CD4-positive, alpha-beta T cell (primary cell): ENCODE data around the gene SNAPIN. TPM values are rescaled to one million over a fixed set of nuclear protein-coding genes. Genes with fewer than 3 reads are reported as not detected.

ENCODE experiments used
- ATAC-seq: fragments of 200-7000 bp; cut with Tn5 transposase; one replicate; pipeline ENCODE4 v1.10.0; 2022; ENCODE audit warnings: mild to moderate bottlenecking; ENCODE audit not compliant: poor library complexity
- CTCF ChIA-PET: fragments of 350-600 bp; sonication (Branson Sonifier 250); formaldehyde crosslinking; loops from one replicate; lab custom pipeline; 2021; ENCODE audit warnings: antibody characterized with exemption, inconsistent platforms; lab: Charles Lee
- POLR2A ChIA-PET: fragments of 350-600 bp; sonication (Branson Sonifier 250); formaldehyde crosslinking; loops from one replicate; lab custom pipeline; 2021; ENCODE audit warnings: antibody characterized with exemption, inconsistent platforms; lab: Charles Lee
- DNase-seq, 14 experiments: peaks; one replicate each; pipeline ENCODE4 v3.0.0-alpha.2; 2013 to 2020; ENCODE audit warnings: mixed read lengths in 2 of 14
- H3K27ac ChIP-seq, 2 donors: one replicate each; pipeline versions ENCODE4 v1.5.1 to v1.7.0; 2013; ENCODE audit warnings: low read length in 2 of 2, low read depth in 1 of 2, mild to moderate bottlenecking in 1 of 2
- H3K27me3 ChIP-seq, 2 experiments: 1 replicate in 1 of 2; 2 replicates in 1 of 2; pipeline versions ENCODE4 v1.6.1 to v1.7.0; 2013; ENCODE audit warnings: low read length in 2 of 2, control low read depth in 1 of 2, mild to moderate bottlenecking in 1 of 2, moderate library complexity in 1 of 2; ENCODE audit not compliant: insufficient read depth in 2 of 2, control insufficient read depth in 1 of 2
- H3K36me3 ChIP-seq: one replicate; pipeline ENCODE4 v1.6.1; 2013; ENCODE audit warnings: low read length, control low read depth; ENCODE audit not compliant: insufficient read depth
- H3K4me1 ChIP-seq: one replicate; pipeline ENCODE4 v1.6.1; 2013; ENCODE audit warnings: low read length, control low read depth; ENCODE audit not compliant: insufficient read depth
- H3K4me3 ChIP-seq: one replicate; pipeline ENCODE4 v1.5.1; 2013; ENCODE audit warnings: mild to moderate bottlenecking, low read length, moderate library complexity
- H3K9me3 ChIP-seq, 2 experiments: 1 replicate in 1 of 2; 2 replicates in 1 of 2; pipeline versions ENCODE4 v1.6.1 to v1.7.0; 2013; ENCODE audit warnings: low read length in 2 of 2, mild to moderate bottlenecking in 2 of 2, control low read depth in 1 of 2, moderate library complexity in 1 of 2; ENCODE audit not compliant: control insufficient read depth in 1 of 2, insufficient read depth in 1 of 2
- H3K27ac Mint-ChIP-seq: one replicate; pipeline ENCODE4 v1.8.0; 2020; ENCODE audit warnings: mixed read lengths
- H3K27me3 Mint-ChIP-seq: one replicate; pipeline ENCODE4 v1.8.0; 2021; ENCODE audit warnings: mixed read lengths
- H3K36me3 Mint-ChIP-seq: one replicate; pipeline ENCODE4 v1.8.0; 2021; ENCODE audit warnings: low read depth, mixed read lengths
- H3K4me1 Mint-ChIP-seq: one replicate; pipeline ENCODE4 v1.8.0; 2021; ENCODE audit warnings: low read depth, mixed read lengths
- H3K4me3 Mint-ChIP-seq: one replicate; pipeline ENCODE4 v1.8.0; 2020; ENCODE audit warnings: mild to moderate bottlenecking, mixed read lengths
- H3K9me3 Mint-ChIP-seq: one replicate; pipeline ENCODE4 v1.8.0; 2020; ENCODE audit warnings: mixed read lengths
- intact Hi-C, 2 experiments: fragments of 100-400 bp; cut with DNase I in 1 of 2; cut with micrococcal nuclease in 1 of 2; formaldehyde crosslinking; loops; one replicate each; pipeline versions ENCODE4 v1.15.1 to v1.9.0; 2023 to 2025; cut with DNase I, micrococcal nuclease
- total RNA-seq, 174 experiments: library from RNA in 2 of 174; stranded (reverse) in 2 of 174; gene quantifications; one replicate each; pipeline ENCODE4 v1.2.3 and lab custom pipeline; 2021 to 2026
- TF ChIP-seq, protein P1 (sequence below): fragments of 200-600 bp; IDR thresholded peaks from one replicate; pipeline ENCODE4 v1.8.0; 2022; ENCODE audit warnings: antibody characterized with exemption, mild to moderate bottlenecking

The SNAPIN gene
- total RNA-seq, 2 experiments from 2014 or later, result 7.2 to 7.3 TPM

DNA sequence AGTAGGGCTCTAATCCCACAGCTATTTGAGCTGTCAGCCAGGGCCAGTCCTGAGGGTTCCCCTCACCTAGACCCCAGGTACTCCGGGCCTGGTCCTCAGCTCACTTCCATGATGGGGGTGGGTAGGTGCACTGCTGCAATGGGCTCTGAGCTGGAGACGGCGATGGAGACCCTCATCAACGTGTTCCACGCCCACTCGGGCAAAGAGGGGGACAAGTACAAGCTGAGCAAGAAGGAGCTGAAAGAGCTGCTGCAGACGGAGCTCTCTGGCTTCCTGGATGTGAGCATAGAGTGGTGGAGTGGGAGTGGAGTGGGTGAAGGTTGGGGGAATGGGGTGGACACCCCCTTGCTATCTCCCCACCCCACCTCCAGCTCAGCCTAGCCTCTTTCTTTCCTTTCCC lies 28.1 kb upstream of the SNAPIN start:
- Histone ChIP-seq H3K4me3 (no peak overlapping the region), H3K36me3 (no peaks in the 10 kb centered on the region), H3K27ac (no peak overlapping the region), H3K27me3 (no peaks in the 10 kb centered on the region), H3K4me1 (peaks cover 19% of the 10 kb centered on the region), H3K9me3 (no peaks in the 10 kb centered on the region)
- ChIA-PET CTCF (no interaction called here), POLR2A (no interaction called here)
- Mint-ChIP-seq H3K27ac (no peak overlapping the region), H3K36me3 (peaks cover 15% of the 10 kb centered on the region), H3K9me3 (no peaks in the 10 kb centered on the region), H3K27me3 (no peaks in the 10 kb centered on the region), H3K4me3 (no peak overlapping the region), H3K4me1 (peaks cover 16% of the 10 kb centered on the region)
- intact Hi-C loops, result loop anchor here in 1 of 2 experiments (5.0 kb wide), 1 partner anchor 83 kb away; the partner anchor contains the start of genes S100A3 and S100A4
- ATAC-seq (no peak), DNase-seq (no peak)
- TF ChIP-seq, protein P1, sequence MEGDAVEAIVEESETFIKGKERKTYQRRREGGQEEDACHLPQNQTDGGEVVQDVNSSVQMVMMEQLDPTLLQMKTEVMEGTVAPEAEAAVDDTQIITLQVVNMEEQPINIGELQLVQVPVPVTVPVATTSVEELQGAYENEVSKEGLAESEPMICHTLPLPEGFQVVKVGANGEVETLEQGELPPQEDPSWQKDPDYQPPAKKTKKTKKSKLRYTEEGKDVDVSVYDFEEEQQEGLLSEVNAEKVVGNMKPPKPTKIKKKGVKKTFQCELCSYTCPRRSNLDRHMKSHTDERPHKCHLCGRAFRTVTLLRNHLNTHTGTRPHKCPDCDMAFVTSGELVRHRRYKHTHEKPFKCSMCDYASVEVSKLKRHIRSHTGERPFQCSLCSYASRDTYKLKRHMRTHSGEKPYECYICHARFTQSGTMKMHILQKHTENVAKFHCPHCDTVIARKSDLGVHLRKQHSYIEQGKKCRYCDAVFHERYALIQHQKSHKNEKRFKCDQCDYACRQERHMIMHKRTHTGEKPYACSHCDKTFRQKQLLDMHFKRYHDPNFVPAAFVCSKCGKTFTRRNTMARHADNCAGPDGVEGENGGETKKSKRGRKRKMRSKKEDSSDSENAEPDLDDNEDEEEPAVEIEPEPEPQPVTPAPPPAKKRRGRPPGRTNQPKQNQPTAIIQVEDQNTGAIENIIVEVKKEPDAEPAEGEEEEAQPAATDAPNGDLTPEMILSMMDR, result no peak

DNA sequence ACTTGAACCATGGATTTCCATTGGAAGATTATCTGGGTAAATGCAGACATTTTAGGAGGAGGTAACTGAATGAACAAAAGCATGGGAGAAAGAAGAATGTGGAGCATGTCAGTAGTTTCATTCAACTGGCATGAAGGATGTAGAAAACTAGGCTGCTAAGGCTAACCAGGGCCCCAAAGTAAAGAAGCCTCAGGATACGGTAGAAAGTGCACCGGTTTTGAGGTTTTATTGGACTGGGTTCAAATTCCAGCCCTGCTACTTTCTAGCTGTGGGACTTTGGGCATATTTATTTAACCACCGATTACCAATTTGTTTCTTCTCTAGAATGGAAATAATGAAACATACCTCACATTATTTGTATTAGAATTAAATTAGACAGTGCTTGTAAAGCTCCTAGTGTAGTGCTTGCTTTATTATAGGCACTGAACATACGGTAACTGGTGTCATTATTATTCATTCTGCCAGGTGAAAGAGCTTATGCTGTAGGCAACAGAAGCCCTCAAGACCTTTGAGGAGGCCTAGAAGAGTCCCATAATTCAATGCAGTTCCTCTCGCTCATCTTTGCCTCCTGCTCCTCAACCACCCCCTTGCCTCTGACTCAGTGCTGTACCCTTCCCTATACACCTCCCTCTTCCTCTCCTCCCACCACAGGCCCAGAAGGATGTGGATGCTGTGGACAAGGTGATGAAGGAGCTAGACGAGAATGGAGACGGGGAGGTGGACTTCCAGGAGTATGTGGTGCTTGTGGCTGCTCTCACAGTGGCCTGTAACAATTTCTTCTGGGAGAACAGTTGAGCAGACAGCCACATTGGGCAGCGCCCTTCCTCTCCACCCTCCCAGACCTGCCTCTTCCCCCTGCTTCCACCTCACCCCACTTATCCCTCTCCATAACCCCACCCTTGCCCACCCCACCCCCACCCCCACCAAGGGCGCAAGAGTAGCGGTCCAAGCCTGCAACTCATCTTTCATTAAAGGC lies 27.2 kb upstream of the SNAPIN start:
- ATAC-seq, result no peak
- DNase-seq, result no peak
- Mint-ChIP-seq H3K9me3 (no peaks in the 10 kb centered on the region), H3K36me3 (peaks cover 24% of the 10 kb centered on the region), H3K27ac (peak overlapping the region; percentile 5), H3K27me3 (no peaks in the 10 kb centered on the region), H3K4me3 (no peak overlapping the region), H3K4me1 (peaks cover 25% of the 10 kb centered on the region)
- peaks cover 7% of the 10 kb centered on the region for H3K36me3 ChIP-seq
- H3K4me1 ChIP-seq, result peaks cover 28% of the 10 kb centered on the region
- TF ChIP-seq, protein P1, result no peak
- H3K4me3 ChIP-seq, result no peak overlapping the region
- no peak overlapping the region for H3K27ac ChIP-seq
- no peaks in the 10 kb centered on the region for H3K9me3 ChIP-seq
- intact Hi-C loops, result loop anchor here in 1 of 2 experiments (5.0 kb wide), 1 partner anchor 84 kb away; the partner anchor contains the start of genes S100A3 and S100A4
- CTCF ChIA-PET, result no interaction called here
- POLR2A ChIA-PET, result no interaction called here
- H3K27me3 ChIP-seq, result no peaks in the 10 kb centered on the region

DNA sequence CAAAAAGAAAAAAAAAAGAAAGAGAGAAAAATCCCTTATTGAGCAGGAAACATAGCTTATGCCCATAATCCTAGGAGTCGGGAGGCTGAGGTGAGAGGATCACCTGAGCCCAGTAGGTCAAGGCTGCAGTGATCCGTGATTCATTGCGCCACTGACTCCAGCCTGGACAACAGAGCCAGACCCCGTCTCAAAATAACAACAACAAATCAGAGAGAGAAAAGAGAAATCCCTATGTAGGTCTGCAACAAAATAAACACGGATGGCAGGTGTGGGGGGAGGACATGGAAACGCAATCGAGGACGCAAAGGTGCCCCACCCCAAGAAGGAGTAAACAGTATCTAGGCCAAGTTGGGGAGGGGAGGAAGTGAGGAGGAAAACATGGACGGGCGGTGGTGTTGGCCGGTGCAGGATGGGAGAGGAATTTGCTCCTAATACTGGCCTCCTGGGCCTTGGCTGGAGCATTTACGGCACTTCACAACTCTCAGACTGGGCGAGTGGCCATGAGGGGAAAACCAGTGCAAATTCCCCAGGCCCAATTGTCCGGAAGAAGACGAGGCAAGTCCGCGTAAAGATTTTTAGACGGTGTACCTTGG lies 25.2 kb upstream of the SNAPIN start:
- peak in 1 of 14 experiments; percentile 25 for DNase-seq
- Mint-ChIP-seq H3K27me3 (no peaks in the 10 kb centered on the region), H3K9me3 (no peaks in the 10 kb centered on the region), H3K27ac (peak overlapping the region; percentile 100), H3K36me3 (peaks cover 43% of the 10 kb centered on the region), H3K4me1 (peaks cover 43% of the 10 kb centered on the region), H3K4me3 (peak overlapping the region; percentile 100)
- H3K27ac ChIP-seq, result peak overlapping the region in 1 of 2 donors; percentile 98
- CTCF ChIA-PET, result interaction anchor here (1.8 kb wide), 1 partner anchor 100 kb away, joined by 4 read pairs; no protein-coding TSS in a partner anchor
- H3K27me3 ChIP-seq, result no peaks in the 10 kb centered on the region
- TF ChIP-seq, protein P1, result no peak
- H3K9me3 ChIP-seq, result no peaks in the 10 kb centered on the region
- H3K36me3 ChIP-seq, result peaks cover 26% of the 10 kb centered on the region
- ATAC-seq, result no peak
- POLR2A ChIA-PET, result interaction anchor here (0.5 to 3.7 kb wide), 34 partner anchors 9 to 1322 kb away, joined by 3 to 89 read pairs (median 6); partner anchors contain the start of genes DENND4B, GATAD2B, ILF2 and INTS3
- peak overlapping the region; percentile 83 for H3K4me3 ChIP-seq
- intact Hi-C loops, result loop anchor here in 1 of 2 experiments (5.0 kb wide), 1 partner anchor 86 kb away; the partner anchor contains the start of genes S100A3 and S100A4
- H3K4me1 ChIP-seq, result peaks cover 33% of the 10 kb centered on the region
